Measurements from ENCODE around the gene S1PR5. TPM values are rescaled to one million over a fixed set of nuclear protein-coding genes. Genes with fewer than 3 reads are reported as not detected.

Gene S1PR5
- total RNA-seq = 100 to 1,000 TPM; 307 to 433 (median 368) TPM
- 144 TPM for total RNA-seq (2013)

GRCh38 chr19:10517361-10517759, at the start of gene S1PR5:
S1PR5 (minus strand) TSS chr19:10517447; CDS start chr19:10515011, 2,436 bp downstream.
- peaks cover 2% of the 10 kb centered on the region for H3K27me3 ChIP-seq (ENCODE audit: control insufficient read depth, insufficient read depth, low read length)
- Mint-ChIP-seq H3K36me3 (peaks cover 17% of the 10 kb centered on the region), H3K9me3 (no peaks in the 10 kb centered on the region), H3K27me3 (ENCODE audit: low read depth in 2 of 2) (peaks cover 0 to 3% of the 10 kb centered on the region in 2 donors), H3K4me1 (peaks cover 64 to 68% of the 10 kb centered on the region in 2 donors), H3K4me3 (peak within 1 kb of the TSS; percentile 81), H3K27ac (peak within 1 kb of the TSS; percentile 86 to 91)
- no peak for TF ChIP-seq CTCF (IDR thresholded peaks at IDR 0.05)
- H3K36me3 ChIP-seq (ENCODE audit: control insufficient read depth, insufficient read depth, low read length) = peaks cover 24% of the 10 kb centered on the region
- ATAC-seq (peak; percentile 17 to 39 (median 38)), DNase-seq (peak; percentile 60 to 70)
- peak within 1 kb of the TSS; percentile 97 for H3K4me3 ChIP-seq (ENCODE audit: low read length)
- intact Hi-C loops (cut with micrococcal nuclease) = loop anchor here (2.0 kb wide), 1 partner anchor 413 kb away; no protein-coding TSS in a partner anchor
- peak within 1 kb of the TSS; percentile 92 for H3K27ac ChIP-seq (ENCODE audit: low read length)
- peaks cover 80% of the 10 kb centered on the region for H3K4me1 ChIP-seq (ENCODE audit: control insufficient read depth, insufficient read depth, low read length)
- no peaks in the 10 kb centered on the region for H3K9me3 ChIP-seq (ENCODE audit: control insufficient read depth, insufficient read depth, low read length)
- 2% methylated on average over 39 of the region's 39 CpGs for WGBS (ENCODE audit: insufficient coverage)

GRCh38 chr19:10566658-10567410, 49.6 kb upstream of the S1PR5 start:
- H3K27ac Mint-ChIP-seq = peak overlapping the region; percentile 93 to 100
- H3K36me3 Mint-ChIP-seq = no peaks in the 10 kb centered on the region
- 14% methylated on average over 19 of the region's 19 CpGs for WGBS (ENCODE audit: insufficient coverage)
- H3K4me3 Mint-ChIP-seq = peak overlapping the region; percentile 96
- Histone ChIP-seq H3K4me3 (ENCODE audit: low read length) (peak overlapping the region; percentile 99), H3K27ac (ENCODE audit: low read length) (peak overlapping the region; percentile 93), H3K9me3 (ENCODE audit: control insufficient read depth, insufficient read depth, low read length) (no peaks in the 10 kb centered on the region), H3K4me1 (ENCODE audit: control insufficient read depth, insufficient read depth, low read length) (peaks cover 40% of the 10 kb centered on the region), H3K36me3 (ENCODE audit: control insufficient read depth, insufficient read depth, low read length) (peaks cover 9% of the 10 kb centered on the region), H3K27me3 (ENCODE audit: control insufficient read depth, insufficient read depth, low read length) (no peaks in the 10 kb centered on the region)
- DNase-seq (peak; percentile 75 to 86), ATAC-seq (peak; percentile 31 to 51 (median 38))
- no peaks in the 10 kb centered on the region for H3K9me3 Mint-ChIP-seq
- peaks cover 47 to 53% of the 10 kb centered on the region in 2 donors for H3K4me1 Mint-ChIP-seq
- intact Hi-C loops (cut with micrococcal nuclease) = loop anchor here (1.0 to 5.0 kb wide), 9 partner anchors 14 to 230 kb away; partner anchors contain the start of genes ILF3 and KEAP1
- no peak for TF ChIP-seq CTCF (IDR thresholded peaks at IDR 0.05)
- H3K27me3 Mint-ChIP-seq (ENCODE audit: low read depth in 2 of 2) = no peaks in the 10 kb centered on the region

- Mint-ChIP-seq H3K27me3 (ENCODE audit: low read depth in 2 of 2) (no peaks in the 10 kb centered on the region), H3K4me3 (peak overlapping the region; percentile 96), H3K27ac (peak overlapping the region; percentile 93 to 100), H3K4me1 (peaks cover 47 to 58% of the 10 kb centered on the region in 2 donors), H3K9me3 (no peaks in the 10 kb centered on the region), H3K36me3 (no peaks in the 10 kb centered on the region)
- Histone ChIP-seq H3K27ac (ENCODE audit: low read length) (peak overlapping the region; percentile 93), H3K4me1 (ENCODE audit: control insufficient read depth, insufficient read depth, low read length) (peaks cover 40% of the 10 kb centered on the region), H3K27me3 (ENCODE audit: control insufficient read depth, insufficient read depth, low read length) (no peaks in the 10 kb centered on the region), H3K9me3 (ENCODE audit: control insufficient read depth, insufficient read depth, low read length) (no peaks in the 10 kb centered on the region), H3K4me3 (ENCODE audit: low read length) (peak overlapping the region; percentile 99), H3K36me3 (ENCODE audit: control insufficient read depth, insufficient read depth, low read length) (peaks cover 11% of the 10 kb centered on the region)
- WGBS (ENCODE audit: insufficient coverage) = 0% methylated on average over 4 of the region's 4 CpGs
- DNase-seq (no peak), ATAC-seq (no peak)
- no peak for TF ChIP-seq CTCF (IDR thresholded peaks at IDR 0.05)
- intact Hi-C loops (cut with micrococcal nuclease) = loop anchor here (1.0 to 5.0 kb wide), 9 partner anchors 13 to 230 kb away; partner anchors contain the start of genes ILF3 and KEAP1
Measured at GRCh38 chr19:10566408-10566657, 49.1 kb upstream of the S1PR5 start.

Measured in natural killer cell (primary cell).